ENCODE measurements around the gene SEC63.
"Not testable (repeated sequence)": the region's sequence is repeated elsewhere in the genome, so short reads cannot be mapped to it uniquely, and the experiment has no call there.

The SEC63 gene

GRCh38 chr6:107957909-107958688, at the start of gene SEC63:
SEC63 (minus strand) TSS chr6:107958208; CDS start chr6:107958009, 199 bp downstream.
- peak; percentile 97 for DNase-seq

- DNase-seq: no peak
These were observed 48.0 kb upstream of the SEC63 start for GRCh38 chr6:108005961-108006360.

- no peak for DNase-seq
These were observed 46.9 kb upstream of the SEC63 start for GRCh38 chr6:108004861-108005260.

GRCh38 chr6:108002365-108003221, 44.6 kb upstream of the SEC63 start:
- no peak for DNase-seq

- DNase-seq: no peak
These were observed 43.8 kb upstream of the SEC63 start for GRCh38 chr6:108001696-108002231.

GRCh38 chr6:108000259-108000658, 42.3 kb upstream of the SEC63 start:
- not testable (repeated sequence) for DNase-seq

GRCh38 chr6:107999341-107999740, 41.3 kb upstream of the SEC63 start:
- DNase-seq: no peak

- DNase-seq: no peak
These were observed 34.0 kb upstream of the SEC63 start for GRCh38 chr6:107991772-107992550.

GRCh38 chr6:107991061-107991460, 33.1 kb upstream of the SEC63 start:
- no peak for DNase-seq

GRCh38 chr6:107990587-107990986, 32.6 kb upstream of the SEC63 start:
- DNase-seq: not testable (repeated sequence)

GRCh38 chr6:107989166-107990094, 31.4 kb upstream of the SEC63 start:
- no peak for DNase-seq

- DNase-seq: no peak
These were observed 30.6 kb upstream of the SEC63 start for GRCh38 chr6:107988570-107988969.

GRCh38 chr6:107987805-107988204, 29.8 kb upstream of the SEC63 start:
- no peak for DNase-seq

GRCh38 chr6:107985701-107986100, 27.7 kb upstream of the SEC63 start:
- no peak for DNase-seq

GRCh38 chr6:107983811-107984210, 25.8 kb upstream of the SEC63 start:
- no peak for DNase-seq

- DNase-seq: no peak
These were observed 24.5 kb upstream of the SEC63 start for GRCh38 chr6:107982486-107982885.

- DNase-seq: no peak
These were observed 23.7 kb upstream of the SEC63 start for GRCh38 chr6:107981695-107982094.

GRCh38 chr6:107977283-107977682, 19.3 kb upstream of the SEC63 start:
- DNase-seq: no peak

- no peak for DNase-seq
These were observed 18.3 kb upstream of the SEC63 start for GRCh38 chr6:107976155-107976783.

- DNase-seq: no peak
These were observed 15.6 kb upstream of the SEC63 start for GRCh38 chr6:107973594-107973993.

- no peak for DNase-seq
These were observed 14.5 kb upstream of the SEC63 start for GRCh38 chr6:107972413-107973096.

All from activated CD8-positive, alpha-beta memory T cell treated with anti-CD3 and anti-CD28 coated beads, Interleukin-2, amount 50 U/mL, for 4 hours (primary cell).